ENCODE measurements around the gene FLNA. TPM values are rescaled to one million over a fixed set of nuclear protein-coding genes. Genes with fewer than 3 reads are reported as not detected.

FLNA gene
- total and polyA plus RNA-seq, 2 of the 13 experiments (the other 11 are each of a cell fraction or from before 2014, with no cell fraction given), result 83.4 to 174 TPM

GRCh38 chrX:154398668-154399526 lies 24.5 kb upstream of the FLNA start (continued):
- TF ChIP-seq ZBED4 (CRISPR knock-in tag; IDR thresholded peaks at IDR 0.05; ENCODE audit: borderline replicate concordance), result no peak
- TF ChIP-seq RARG (CRISPR knock-in tag; IDR thresholded peaks at IDR 0.05; ENCODE audit: low read depth), result no peak
- no peak for TF ChIP-seq NONO (IDR thresholded peaks at IDR 0.05)
- no peak for TF ChIP-seq NONO (CRISPR knock-in tag; conservative IDR thresholded peaks at IDR 0.05)
- TF ChIP-seq ZNF547 (CRISPR knock-in tag; IDR thresholded peaks at IDR 0.05), result no peak
- no peak for TF ChIP-seq ZNF101 (CRISPR knock-in tag; IDR thresholded peaks at IDR 0.05; ENCODE audit: borderline replicate concordance, low read depth)
- TF ChIP-seq NR0B2 (CRISPR knock-in tag; IDR thresholded peaks at IDR 0.05), result no peak
- TF ChIP-seq ZNF598 (CRISPR knock-in tag; IDR thresholded peaks at IDR 0.05; ENCODE audit: borderline replicate concordance), result no peak
- TF ChIP-seq CBX5 (CRISPR knock-in tag; IDR thresholded peaks at IDR 0.05; ENCODE audit: borderline replicate concordance), result no peak
- TF ChIP-seq ZNF543 (CRISPR knock-in tag; IDR thresholded peaks at IDR 0.05), result no peak
- TF ChIP-seq MAZ (IDR thresholded peaks at IDR 0.05; ENCODE audit: borderline replicate concordance, low read depth, low read length), result no peak
- TF ChIP-seq MAZ (CRISPR knock-in tag; IDR thresholded peaks at IDR 0.05; ENCODE audit: low read depth), result no peak
- no peak for TF ChIP-seq ZNF572 (CRISPR knock-in tag; IDR thresholded peaks at IDR 0.05)
- TF ChIP-seq REXO4 (CRISPR knock-in tag; IDR thresholded peaks at IDR 0.05; ENCODE audit: borderline replicate concordance), result no peak
- no peak for TF ChIP-seq ETS1 (CRISPR knock-in tag; IDR thresholded peaks at IDR 0.05)
- TF ChIP-seq ZNF33A (CRISPR knock-in tag; IDR thresholded peaks at IDR 0.05; ENCODE audit: borderline replicate concordance), result no peak
- no peak for TF ChIP-seq ZNF432 (CRISPR knock-in tag; IDR thresholded peaks at IDR 0.05; ENCODE audit: borderline replicate concordance)
- no peak for TF ChIP-seq ZMYM2 (CRISPR knock-in tag; IDR thresholded peaks at IDR 0.05)
- no peak for TF ChIP-seq POGZ (CRISPR knock-in tag; IDR thresholded peaks at IDR 0.05)
- TF ChIP-seq ZFP90 (CRISPR knock-in tag; IDR thresholded peaks at IDR 0.05; ENCODE audit: borderline replicate concordance), result no peak
- no peak for TF ChIP-seq TEF (CRISPR knock-in tag; IDR thresholded peaks at IDR 0.05)
- TF ChIP-seq TSC22D2 (CRISPR knock-in tag; IDR thresholded peaks at IDR 0.05; ENCODE audit: borderline replicate concordance), result no peak
- no peak for TF ChIP-seq PAWR (CRISPR knock-in tag; IDR thresholded peaks at IDR 0.05; ENCODE audit: borderline replicate concordance)
- no peak for TF ChIP-seq TOE1 (CRISPR knock-in tag; IDR thresholded peaks at IDR 0.05)
- no peak for TF ChIP-seq SUZ12 (IDR thresholded peaks at IDR 0.05; ENCODE audit: low read depth, low read length)

Measured in HepG2 (cell line).